Middle frontal gyrus (tissue), 1 donor: ENCODE data around the gene MALT1.
"Not testable (repeated sequence)": the region's sequence is repeated elsewhere in the genome, so short reads cannot be mapped to it uniquely, and the experiment has no call there.

ENCODE experiments used
- DNase-seq: peaks from one replicate; pipeline ENCODE4 v3.0.0-alpha.2; 2015; ENCODE audit warnings: low spot score; ENCODE audit errors: extremely low spot score

MALT1 gene

GRCh38 chr18:58653144-58653722 lies 18.0 kb upstream of the MALT1 start:
- not testable (repeated sequence) for DNase-seq

- no peak for DNase-seq
Measured at GRCh38 chr18:58653814-58654509, 17.3 kb upstream of the MALT1 start.

- no peak for DNase-seq
Measured at GRCh38 chr18:58654896-58655614, 16.2 kb upstream of the MALT1 start.

GRCh38 chr18:58657081-58657480 lies 14.2 kb upstream of the MALT1 start:
- no peak for DNase-seq

- no peak for DNase-seq
Measured at GRCh38 chr18:58657494-58657893, 13.8 kb upstream of the MALT1 start.

- DNase-seq, result no peak
Measured at GRCh38 chr18:58659691-58660090, 11.6 kb upstream of the MALT1 start.

GRCh38 chr18:58660915-58661314 lies 10.3 kb upstream of the MALT1 start:
- no peak for DNase-seq

- no peak for DNase-seq
Measured at GRCh38 chr18:58661423-58661822, 9.8 kb upstream of the MALT1 start.

- DNase-seq, result no peak
Measured at GRCh38 chr18:58662118-58662517, 9.1 kb upstream of the MALT1 start.

GRCh38 chr18:58666176-58666575 lies 5.1 kb upstream of the MALT1 start:
- DNase-seq, result no peak

- no peak for DNase-seq
Measured at GRCh38 chr18:58668211-58668610, 3.1 kb upstream of the MALT1 start.

- DNase-seq, result no peak
Measured at GRCh38 chr18:58668897-58669296, 2.4 kb upstream of the MALT1 start.

GRCh38 chr18:58669731-58670378 lies 1.4 kb upstream of the MALT1 start:
- no peak for DNase-seq

GRCh38 chr18:58670404-58671110 lies 708 bp upstream of the MALT1 start:
- no peak for DNase-seq

GRCh38 chr18:58671632-58672564 lies 633 bp downstream of the MALT1 start:
- DNase-seq, result no peak

GRCh38 chr18:58674159-58674558 lies 2.9 kb downstream of the MALT1 start:
- DNase-seq, result no peak

GRCh38 chr18:58674863-58675472 lies 3.7 kb downstream of the MALT1 start:
- no peak for DNase-seq

- no peak for DNase-seq
Measured at GRCh38 chr18:58676270-58676669, 5.0 kb downstream of the MALT1 start.

- DNase-seq, result no peak
Measured at GRCh38 chr18:58682429-58683069, 11.3 kb downstream of the MALT1 start.
